Measurements from ENCODE around the gene C3orf38.
"Not testable (repeated sequence)": the region's sequence is repeated elsewhere in the genome, so short reads cannot be mapped to it uniquely, and the experiment has no call there.

C3orf38 gene

GRCh38 chr3:88152841-88153240 lies 3.1 kb downstream of the C3orf38 start:
- Histone ChIP-seq H3K27me3 (ENCODE audit: control insufficient read depth in 1 of 2, insufficient read depth in 2 of 2, low read length in 2 of 2) (no peaks in the 10 kb centered on the region), H3K27ac (ENCODE audit: low read length) (no peak overlapping the region), H3K9ac (ENCODE audit: low read length in 2 of 2) (no peak overlapping the region), H3K9me3 (ENCODE audit: control insufficient read depth in 2 of 2, low read length in 2 of 2) (no peaks in the 10 kb centered on the region), H3K36me3 (ENCODE audit: control insufficient read depth in 2 of 2, insufficient read depth in 2 of 2, low read length in 2 of 2) (peaks cover 4 to 14% of the 10 kb centered on the region in 2 donors), H3K4me1 (ENCODE audit: control insufficient read depth, insufficient read depth, low read length) (peaks cover 4% of the 10 kb centered on the region), H3K4me3 (ENCODE audit: low read length in 2 of 2) (no peak overlapping the region)

DNA sequence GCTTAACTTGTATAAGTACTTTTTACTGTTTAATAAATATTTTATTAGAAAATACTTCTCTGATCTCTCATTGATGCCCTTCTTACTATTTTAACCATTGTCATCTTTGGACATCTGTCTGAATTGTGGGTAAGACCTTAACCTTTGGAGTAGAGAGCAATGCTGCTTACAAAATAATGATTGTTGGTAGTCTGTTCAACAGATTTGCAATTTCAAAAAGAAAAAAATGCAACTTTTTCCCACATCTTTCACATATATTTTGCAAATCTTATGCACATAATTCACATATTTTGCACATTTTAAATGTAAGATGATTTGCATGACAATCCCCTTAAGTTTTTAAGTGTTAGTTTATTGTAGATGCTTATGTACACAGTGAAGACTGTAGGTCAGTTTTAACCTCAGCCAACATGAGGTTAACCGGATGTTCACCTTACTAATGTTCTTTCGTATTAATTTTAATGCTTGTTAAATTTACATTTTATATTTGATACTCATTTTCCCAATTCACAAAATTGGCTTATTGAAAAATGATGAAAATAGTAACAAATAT lies 16.7 kb downstream of the C3orf38 start:
- Histone ChIP-seq H3K27ac (ENCODE audit: low read length) (no peak overlapping the region), H3K36me3 (ENCODE audit: control insufficient read depth in 2 of 2, insufficient read depth in 2 of 2, low read length in 2 of 2) (no peaks in the 10 kb centered on the region), H3K9me3 (ENCODE audit: control insufficient read depth in 2 of 2, low read length in 2 of 2) (no peaks in the 10 kb centered on the region), H3K27me3 (ENCODE audit: control insufficient read depth in 1 of 2, insufficient read depth in 2 of 2, low read length in 2 of 2) (no peaks in the 10 kb centered on the region), H3K4me3 (ENCODE audit: low read length in 2 of 2) (no peak overlapping the region), H3K9ac (ENCODE audit: low read length in 2 of 2) (no peak overlapping the region), H3K4me1 (ENCODE audit: control insufficient read depth, insufficient read depth, low read length) (no peaks in the 10 kb centered on the region)

DNA sequence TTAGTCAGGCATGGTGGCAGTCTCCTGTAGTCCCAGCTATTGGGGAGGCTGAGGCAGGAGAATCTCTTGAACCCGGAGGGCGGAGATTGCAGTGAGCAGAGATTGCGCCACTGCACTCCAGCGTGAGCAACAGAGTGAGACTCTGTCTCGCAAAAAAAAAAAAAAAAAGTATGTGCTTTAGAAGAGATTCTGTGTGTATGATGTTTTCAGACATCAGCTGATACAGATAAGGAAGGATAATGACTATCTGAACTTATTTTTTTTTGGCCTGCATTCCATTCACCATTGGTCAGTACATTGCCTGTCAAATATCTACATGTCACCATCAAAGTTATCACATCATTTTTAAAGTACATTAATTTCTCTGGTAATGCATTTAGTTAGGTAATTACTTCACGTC lies 17.4 kb downstream of the C3orf38 start:
- no peak overlapping the region for H3K9ac ChIP-seq (ENCODE audit: low read length in 2 of 2)
- no peak overlapping the region for H3K27ac ChIP-seq (ENCODE audit: low read length)
- no peaks in the 10 kb centered on the region for H3K36me3 ChIP-seq (ENCODE audit: control insufficient read depth in 2 of 2, insufficient read depth in 2 of 2, low read length in 2 of 2)
- no peaks in the 10 kb centered on the region for H3K27me3 ChIP-seq (ENCODE audit: control insufficient read depth in 1 of 2, insufficient read depth in 2 of 2, low read length in 2 of 2)
- H3K4me3 ChIP-seq (ENCODE audit: low read length in 2 of 2): no peak overlapping the region
- H3K9me3 ChIP-seq (ENCODE audit: control insufficient read depth in 2 of 2, low read length in 2 of 2): no peaks in the 10 kb centered on the region
- no peaks in the 10 kb centered on the region for H3K4me1 ChIP-seq (ENCODE audit: control insufficient read depth, insufficient read depth, low read length)

GRCh38 chr3:88167704-88168103 lies 17.9 kb downstream of the C3orf38 start:
- Histone ChIP-seq H3K4me3 (ENCODE audit: low read length in 2 of 2) (no peak overlapping the region), H3K4me1 (ENCODE audit: control insufficient read depth, insufficient read depth, low read length) (no peaks in the 10 kb centered on the region)

GRCh38 chr3:88168171-88168570 lies 18.4 kb downstream of the C3orf38 start:
- Histone ChIP-seq H3K27ac (ENCODE audit: low read length) (no peak overlapping the region), H3K4me1 (ENCODE audit: control insufficient read depth, insufficient read depth, low read length) (no peaks in the 10 kb centered on the region), H3K4me3 (ENCODE audit: low read length in 2 of 2) (no peak overlapping the region), H3K9me3 (ENCODE audit: control insufficient read depth in 2 of 2, low read length in 2 of 2) (no peaks in the 10 kb centered on the region), H3K36me3 (ENCODE audit: control insufficient read depth in 2 of 2, insufficient read depth in 2 of 2, low read length in 2 of 2) (peaks cover 0 to 2% of the 10 kb centered on the region in 2 donors), H3K9ac (ENCODE audit: low read length in 2 of 2) (no peak overlapping the region), H3K27me3 (ENCODE audit: control insufficient read depth in 1 of 2, insufficient read depth in 2 of 2, low read length in 2 of 2) (no peaks in the 10 kb centered on the region)

More at GRCh38 chr3:88167704-88168103, 17.9 kb downstream of the C3orf38 start:
- Histone ChIP-seq H3K27ac (ENCODE audit: low read length) (no peak overlapping the region), H3K36me3 (ENCODE audit: control insufficient read depth in 2 of 2, insufficient read depth in 2 of 2, low read length in 2 of 2) (peaks cover 0 to under 1% of the 10 kb centered on the region in 2 donors), H3K9me3 (ENCODE audit: control insufficient read depth in 2 of 2, low read length in 2 of 2) (no peaks in the 10 kb centered on the region), H3K27me3 (ENCODE audit: control insufficient read depth in 1 of 2, insufficient read depth in 2 of 2, low read length in 2 of 2) (no peaks in the 10 kb centered on the region), H3K9ac (ENCODE audit: low read length in 2 of 2) (no peak overlapping the region)

DNA sequence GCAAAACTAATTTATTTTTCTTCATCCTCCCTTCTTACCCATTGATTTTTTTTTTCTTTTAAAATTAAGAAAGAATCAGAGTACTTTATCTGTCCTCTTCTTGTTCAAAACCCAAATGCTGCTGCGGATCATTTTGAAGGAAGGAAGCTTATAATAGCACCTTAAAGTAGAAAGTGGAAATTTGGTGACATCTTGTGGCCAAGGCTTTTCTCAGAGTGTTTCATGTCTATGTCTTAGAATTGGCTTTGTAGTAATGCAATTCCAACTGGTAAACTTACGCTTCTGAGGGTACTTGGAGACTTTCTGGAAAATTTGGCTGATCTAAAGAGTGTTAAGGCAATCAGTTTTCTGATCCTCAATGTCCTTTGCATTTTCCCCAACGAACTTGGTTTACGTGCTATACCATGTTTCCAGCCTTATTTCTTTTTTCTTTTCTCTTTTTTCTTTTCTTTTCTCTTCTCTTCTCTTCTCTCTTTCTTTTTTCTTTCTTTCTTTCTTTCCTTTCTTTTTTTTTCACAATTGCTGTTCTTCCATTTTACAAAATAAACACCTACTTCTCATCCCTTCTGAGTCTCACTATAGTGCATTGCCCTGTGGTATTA lies 30.7 kb downstream of the C3orf38 start:
- Histone ChIP-seq H3K4me1 (ENCODE audit: control insufficient read depth, insufficient read depth, low read length) (no peaks in the 10 kb centered on the region), H3K27ac (ENCODE audit: low read length) (no peak overlapping the region), H3K9me3 (ENCODE audit: control insufficient read depth in 2 of 2, low read length in 2 of 2) (no peaks in the 10 kb centered on the region), H3K4me3 (ENCODE audit: low read length in 2 of 2) (no peak overlapping the region), H3K36me3 (ENCODE audit: control insufficient read depth in 2 of 2, insufficient read depth in 2 of 2, low read length in 2 of 2) (no peaks in the 10 kb centered on the region), H3K9ac (ENCODE audit: low read length in 2 of 2) (no peak overlapping the region), H3K27me3 (ENCODE audit: control insufficient read depth in 1 of 2, insufficient read depth in 2 of 2, low read length in 2 of 2) (no peaks in the 10 kb centered on the region)

DNA sequence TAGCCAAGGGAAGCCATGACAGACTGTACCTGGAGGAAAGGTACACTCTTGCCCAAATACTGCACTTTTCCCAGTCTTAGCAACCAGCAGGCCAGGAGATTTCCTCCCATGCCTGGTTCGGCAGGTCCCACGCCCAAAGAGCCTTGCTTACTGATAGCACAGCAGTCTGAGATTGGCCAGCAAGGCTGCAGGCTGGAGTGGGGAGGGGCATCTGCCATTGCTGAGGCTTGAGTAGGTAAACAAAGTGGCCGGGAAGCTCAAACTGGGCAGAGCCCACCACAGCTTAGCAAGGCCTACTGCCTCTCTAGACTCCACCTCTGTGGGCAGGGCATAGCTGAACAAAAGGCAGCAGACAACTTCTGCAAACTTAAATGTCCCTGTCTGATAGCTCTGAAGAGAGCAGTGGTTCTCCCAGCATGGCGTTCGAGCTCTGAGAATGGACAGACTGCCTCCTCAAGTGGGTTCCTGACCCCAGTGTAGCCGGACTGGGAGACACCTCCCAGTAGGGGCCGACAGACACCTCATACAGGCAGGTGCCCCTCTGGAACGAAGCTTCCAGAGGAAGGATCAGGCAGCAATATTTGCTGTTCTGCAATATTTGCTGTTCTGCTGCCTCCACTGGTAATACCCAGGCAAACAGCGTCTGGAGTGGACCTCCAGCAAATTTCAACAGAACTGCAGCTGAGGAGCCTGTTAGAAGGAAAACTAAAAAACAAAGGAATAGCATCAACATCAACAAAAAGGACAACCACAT lies 32.6 kb downstream of the C3orf38 start:
- H3K27ac ChIP-seq (ENCODE audit: low read length); H3K9ac ChIP-seq (ENCODE audit: low read length in 2 of 2); H3K4me1 ChIP-seq (ENCODE audit: control insufficient read depth, insufficient read depth, low read length); H3K27me3 ChIP-seq (ENCODE audit: control insufficient read depth in 1 of 2, insufficient read depth in 2 of 2, low read length in 2 of 2); H3K4me3 ChIP-seq (ENCODE audit: low read length in 2 of 2); H3K36me3 ChIP-seq (ENCODE audit: control insufficient read depth in 2 of 2, insufficient read depth in 2 of 2, low read length in 2 of 2); H3K9me3 ChIP-seq (ENCODE audit: control insufficient read depth in 2 of 2, low read length in 2 of 2): not testable (repeated sequence)

DNA sequence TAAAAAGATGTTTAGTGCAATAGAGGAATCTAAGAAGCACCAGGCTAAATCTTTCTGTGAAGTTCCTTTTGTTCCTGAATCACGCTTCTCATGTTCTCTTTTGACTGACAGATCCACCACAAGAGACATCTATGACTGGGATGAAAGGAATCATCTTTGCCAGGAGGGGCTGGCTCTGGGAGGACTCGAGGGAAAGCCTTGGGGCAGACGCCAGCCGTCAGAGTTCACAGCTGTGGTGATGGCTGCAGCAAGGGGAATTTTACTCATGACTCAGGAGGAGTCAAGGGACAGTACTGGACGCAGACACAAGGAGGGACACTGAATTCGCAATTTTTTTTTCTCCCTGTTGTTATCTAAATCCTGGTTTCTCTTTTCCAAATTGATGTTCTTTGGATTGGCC lies 38.7 kb downstream of the C3orf38 start:
- Histone ChIP-seq H3K4me3 (ENCODE audit: low read length in 2 of 2) (no peak overlapping the region), H3K9ac (ENCODE audit: low read length in 2 of 2) (no peak overlapping the region), H3K27ac (ENCODE audit: low read length) (no peak overlapping the region), H3K9me3 (ENCODE audit: control insufficient read depth in 2 of 2, low read length in 2 of 2) (no peaks in the 10 kb centered on the region), H3K36me3 (ENCODE audit: control insufficient read depth in 2 of 2, insufficient read depth in 2 of 2, low read length in 2 of 2) (no peaks in the 10 kb centered on the region), H3K27me3 (ENCODE audit: control insufficient read depth in 1 of 2, insufficient read depth in 2 of 2, low read length in 2 of 2) (no peaks in the 10 kb centered on the region), H3K4me1 (ENCODE audit: control insufficient read depth, insufficient read depth, low read length) (no peaks in the 10 kb centered on the region)

DNA sequence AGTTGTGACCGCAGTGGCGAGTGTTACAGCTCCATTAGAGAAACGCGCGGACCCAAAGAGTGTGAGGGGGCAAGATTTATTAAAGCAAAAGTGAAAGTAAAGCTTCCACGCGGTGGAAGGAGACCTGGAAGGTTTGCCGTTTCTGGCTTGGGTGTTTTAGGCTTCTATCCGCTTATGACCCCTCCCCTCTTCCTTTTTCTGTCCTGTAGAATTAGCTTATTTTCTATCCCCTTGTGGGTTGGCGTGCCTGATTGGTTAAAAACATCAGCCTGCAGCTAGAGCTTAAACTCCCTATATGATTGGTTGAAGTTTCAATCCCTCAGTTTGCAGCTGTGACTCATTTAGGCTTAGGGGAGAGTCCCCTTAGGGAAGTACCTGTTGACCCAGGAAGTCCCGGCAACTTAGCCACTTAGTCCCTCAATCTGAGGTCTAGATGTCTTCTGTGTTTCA lies 39.6 kb downstream of the C3orf38 start:
- Histone ChIP-seq H3K36me3 (ENCODE audit: control insufficient read depth in 2 of 2, insufficient read depth in 2 of 2, low read length in 2 of 2) (no peaks in the 10 kb centered on the region), H3K27ac (ENCODE audit: low read length) (no peak overlapping the region), H3K4me1 (ENCODE audit: control insufficient read depth, insufficient read depth, low read length) (no peaks in the 10 kb centered on the region), H3K27me3 (ENCODE audit: control insufficient read depth in 1 of 2, insufficient read depth in 2 of 2, low read length in 2 of 2) (no peaks in the 10 kb centered on the region), H3K9me3 (ENCODE audit: control insufficient read depth in 2 of 2, low read length in 2 of 2) (no peaks in the 10 kb centered on the region), H3K9ac (ENCODE audit: low read length in 2 of 2) (no peak overlapping the region), H3K4me3 (ENCODE audit: low read length in 2 of 2) (no peak overlapping the region)

DNA sequence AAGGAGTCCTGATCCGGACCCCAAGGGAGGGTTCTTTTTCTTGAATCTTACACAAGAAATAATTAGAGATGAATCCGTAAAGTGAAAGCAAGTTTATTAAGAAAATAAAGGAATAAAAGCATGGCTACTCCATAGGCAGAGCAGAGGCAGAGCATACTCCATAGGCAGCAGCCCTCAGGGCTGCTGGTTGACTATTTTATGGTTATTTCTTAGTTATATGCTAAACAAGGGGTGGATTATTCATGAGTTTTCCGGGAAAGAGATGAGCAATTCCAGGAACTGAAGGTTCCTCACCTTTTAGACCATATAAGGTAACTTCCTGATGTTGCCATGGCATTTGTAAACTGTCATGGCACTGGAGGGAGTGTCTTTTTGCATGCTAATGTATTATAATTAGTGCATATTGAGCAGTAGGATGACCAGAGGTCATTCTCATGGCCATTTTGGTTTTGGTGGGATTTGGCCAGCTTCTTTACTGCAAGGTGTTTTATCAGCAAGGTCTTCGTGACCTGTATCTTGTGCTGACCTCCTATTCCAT lies 42.2 kb downstream of the C3orf38 start:
- Histone ChIP-seq H3K4me3 (ENCODE audit: low read length in 2 of 2) (no peak overlapping the region), H3K27me3 (ENCODE audit: control insufficient read depth in 1 of 2, insufficient read depth in 2 of 2, low read length in 2 of 2) (no peaks in the 10 kb centered on the region), H3K9ac (ENCODE audit: low read length in 2 of 2) (no peak overlapping the region), H3K4me1 (ENCODE audit: control insufficient read depth, insufficient read depth, low read length) (no peaks in the 10 kb centered on the region), H3K9me3 (ENCODE audit: control insufficient read depth in 2 of 2, low read length in 2 of 2) (no peaks in the 10 kb centered on the region), H3K36me3 (ENCODE audit: control insufficient read depth in 2 of 2, insufficient read depth in 2 of 2, low read length in 2 of 2) (no peaks in the 10 kb centered on the region), H3K27ac (ENCODE audit: low read length) (no peak overlapping the region)

DNA sequence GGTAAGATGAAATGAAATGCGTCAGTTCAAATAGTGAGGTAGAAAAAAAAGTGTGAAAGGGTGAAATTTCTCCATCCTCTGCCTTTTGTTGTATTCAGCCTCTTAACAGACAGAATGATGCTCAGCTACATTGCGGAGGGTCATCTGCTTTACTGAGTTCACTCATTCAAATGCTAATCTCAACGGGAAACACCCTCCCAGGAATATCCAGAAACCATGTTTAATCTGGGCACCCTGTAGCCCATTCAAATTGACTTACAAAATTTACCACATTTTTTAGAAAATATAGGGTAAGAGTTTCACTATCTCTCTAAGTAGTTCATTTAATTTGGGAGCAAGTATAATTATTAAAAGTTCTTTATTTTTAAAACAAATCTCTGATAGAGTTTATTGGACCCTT lies 42.9 kb downstream of the C3orf38 start:
- no peak overlapping the region for H3K4me3 ChIP-seq (ENCODE audit: low read length in 2 of 2)
- H3K9me3 ChIP-seq (ENCODE audit: control insufficient read depth in 2 of 2, low read length in 2 of 2): no peaks in the 10 kb centered on the region
- no peaks in the 10 kb centered on the region for H3K27me3 ChIP-seq (ENCODE audit: control insufficient read depth in 1 of 2, insufficient read depth in 2 of 2, low read length in 2 of 2)
- no peak overlapping the region for H3K9ac ChIP-seq (ENCODE audit: low read length in 2 of 2)
- H3K4me1 ChIP-seq (ENCODE audit: control insufficient read depth, insufficient read depth, low read length): no peaks in the 10 kb centered on the region
- no peak overlapping the region for H3K27ac ChIP-seq (ENCODE audit: low read length)
- no peaks in the 10 kb centered on the region for H3K36me3 ChIP-seq (ENCODE audit: control insufficient read depth in 2 of 2, insufficient read depth in 2 of 2, low read length in 2 of 2)

All from stomach smooth muscle (tissue), 2 donors.